Measurements from ENCODE around the gene RGS6.

The RGS6 gene

GRCh38 chr14:72539661-72540315 lies 607.6 kb downstream of the RGS6 start:
- DNase-seq: no peak

GRCh38 chr14:72540836-72541235 lies 608.6 kb downstream of the RGS6 start:
- DNase-seq: no peak

- DNase-seq: no peak
Measured at GRCh38 chr14:72541546-72541945, 609.3 kb downstream of the RGS6 start.

GRCh38 chr14:72543341-72543740 lies 611.1 kb downstream of the RGS6 start:
- no peak for DNase-seq

- no peak for DNase-seq
Measured at GRCh38 chr14:72544615-72545387, 612.6 kb downstream of the RGS6 start.

- DNase-seq: no peak
Measured at GRCh38 chr14:72545411-72546311, 613.4 kb downstream of the RGS6 start.

- no peak for DNase-seq
Measured at GRCh38 chr14:72546344-72547016, 614.3 kb downstream of the RGS6 start.

- no peak for DNase-seq
Measured at GRCh38 chr14:72547999-72548398, 615.8 kb downstream of the RGS6 start.

- DNase-seq: no peak
Measured at GRCh38 chr14:72549026-72549425, 616.8 kb downstream of the RGS6 start.

- DNase-seq: no peak
Measured at GRCh38 chr14:72549854-72550253, 617.6 kb downstream of the RGS6 start.

GRCh38 chr14:72550513-72550912 lies 618.3 kb downstream of the RGS6 start:
- no peak for DNase-seq

GRCh38 chr14:72552236-72552635 lies 620.0 kb downstream of the RGS6 start:
- no peak for DNase-seq

GRCh38 chr14:72553161-72553560 lies 620.9 kb downstream of the RGS6 start:
- DNase-seq: no peak

- DNase-seq: no peak
Measured at GRCh38 chr14:72553656-72554055, 621.4 kb downstream of the RGS6 start.

GRCh38 chr14:72554401-72554800 lies 622.2 kb downstream of the RGS6 start:
- no peak for DNase-seq

GRCh38 chr14:72554994-72555608 lies 622.9 kb downstream of the RGS6 start:
- no peak for DNase-seq

- DNase-seq: no peak
Measured at GRCh38 chr14:72555609-72556000, 623.4 kb downstream of the RGS6 start.

GRCh38 chr14:72557671-72558070 lies 625.4 kb downstream of the RGS6 start:
- no peak for DNase-seq

GRCh38 chr14:72558721-72559120 lies 626.5 kb downstream of the RGS6 start:
- DNase-seq: no peak

GRCh38 chr14:72559202-72559601 lies 627.0 kb downstream of the RGS6 start:
- no peak for DNase-seq

GRCh38 chr14:72559669-72560255 lies 627.5 kb downstream of the RGS6 start:
- no peak for DNase-seq

- no peak for DNase-seq
Measured at GRCh38 chr14:72560331-72560730, 628.1 kb downstream of the RGS6 start.

All from hematopoietic multipotent progenitor cell treated with erythropoietin and hydrocortisone succinate and interleukin-3 and kit ligand, for 8 days (in vitro differentiated cells).